ENCODE data around the gene IRS1. TPM values are rescaled to one million over a fixed set of nuclear protein-coding genes. Genes with fewer than 3 reads are reported as not detected.

IRS1 gene
- polyA plus RNA-seq, 2 of the 4 experiments (the other 2 are of a cell fraction): 10.4 to 13.9 TPM

GRCh38 chr2:226759768-226760167, 39.9 kb downstream of the IRS1 start:
- POLR2A ChIA-PET: no interaction called here
- H3K4me2 ChIP-seq: peak overlapping the region; percentile 71
- ATAC-seq: no peak

GRCh38 chr2:226758921-226759640, 40.5 kb downstream of the IRS1 start:
- Histone ChIP-seq H3K9me3 (no peaks in the 10 kb centered on the region), H3K4me3 (no peak overlapping the region; the same call in 2 of the 3 replicates), H3K4me2 (peak overlapping the region; percentile 71), H3K4me1 (peaks cover 73% of the 10 kb centered on the region), H3K27ac (peak overlapping the region; percentile 38 to 67; a peak in 5 of 6 replicates)
- ChIA-PET CTCF (no interaction called here), POLR2A (no interaction called here)
- FAIRE-seq: no peak
- TF ChIP-seq JUNB (IDR thresholded peaks at IDR 0.05) (0 out of 2 replicates have a peak, but pooled peaks have one; percentile 18), FOSL2 (IDR thresholded peaks at IDR 0.05) (no peak), FOSL2 (CRISPR knock-in tag; IDR thresholded peaks at IDR 0.05) (peak; percentile 80), TFCP2L1 (CRISPR knock-in tag; IDR thresholded peaks at IDR 0.05) (no peak)
- WGBS (ENCODE audit: missing lambda C conversion rate): 13% methylated on average over 3 of the region's 3 CpGs
- no peak for DNase-seq (ENCODE audit: low read depth in 1 of 2, low spot score in 1 of 2)
- no peak for ATAC-seq

More at GRCh38 chr2:226759768-226760167, 39.9 kb downstream of the IRS1 start:
- no peak overlapping the region for H3K4me3 ChIP-seq
- H3K27ac ChIP-seq: peak overlapping the region; percentile 38 to 69; a peak in 3 of 6 replicates
- CTCF ChIA-PET: no interaction called here
- no peak for FAIRE-seq
- TF ChIP-seq CHD2 (IDR thresholded peaks at IDR 0.05; ENCODE audit: low read length, partially characterized antibody): no peak
- TF ChIP-seq FOSL2 (IDR thresholded peaks at IDR 0.05): no peak
- TF ChIP-seq FOSL2 (CRISPR knock-in tag; IDR thresholded peaks at IDR 0.05): no peak
- TF ChIP-seq RARB (CRISPR knock-in tag; IDR thresholded peaks at IDR 0.05): no peak
- TF ChIP-seq ZSCAN20 (CRISPR knock-in tag; IDR thresholded peaks at IDR 0.05): no peak
- TF ChIP-seq GATA3 (IDR thresholded peaks at IDR 0.05; ENCODE audit: borderline replicate concordance): no peak
- no peak for TF ChIP-seq ELK1 (IDR thresholded peaks at IDR 0.05; ENCODE audit: low read depth, low read length)
- no peak for TF ChIP-seq HOXB5 (CRISPR knock-in tag; IDR thresholded peaks at IDR 0.05)
- TF ChIP-seq, protein P1, sequence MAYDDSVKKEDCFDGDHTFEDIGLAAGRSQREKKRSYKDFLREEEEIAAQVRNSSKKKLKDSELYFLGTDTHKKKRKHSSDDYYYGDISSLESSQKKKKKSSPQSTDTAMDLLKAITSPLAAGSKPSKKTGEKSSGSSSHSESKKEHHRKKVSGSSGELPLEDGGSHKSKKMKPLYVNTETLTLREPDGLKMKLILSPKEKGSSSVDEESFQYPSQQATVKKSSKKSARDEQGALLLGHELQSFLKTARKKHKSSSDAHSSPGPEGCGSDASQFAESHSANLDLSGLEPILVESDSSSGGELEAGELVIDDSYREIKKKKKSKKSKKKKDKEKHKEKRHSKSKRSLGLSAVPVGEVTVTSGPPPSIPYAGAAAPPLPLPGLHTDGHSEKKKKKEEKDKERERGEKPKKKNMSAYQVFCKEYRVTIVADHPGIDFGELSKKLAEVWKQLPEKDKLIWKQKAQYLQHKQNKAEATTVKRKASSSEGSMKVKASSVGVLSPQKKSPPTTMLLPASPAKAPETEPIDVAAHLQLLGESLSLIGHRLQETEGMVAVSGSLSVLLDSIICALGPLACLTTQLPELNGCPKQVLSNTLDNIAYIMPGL (CRISPR knock-in tag; IDR thresholded peaks at IDR 0.05; ENCODE audit: borderline replicate concordance): no peak
- no peak for TF ChIP-seq NPAS2 (CRISPR knock-in tag; IDR thresholded peaks at IDR 0.05; ENCODE audit: borderline replicate concordance)
- 90% methylated on average over 9 of the region's 9 CpGs for WGBS (ENCODE audit: missing lambda C conversion rate)
- 0 out of 3 replicates have a peak, but pooled peaks cover 3% of the 10 kb centered on the region for H3K9me3 ChIP-seq
- peaks cover 66% of the 10 kb centered on the region for H3K4me1 ChIP-seq
- no peak for DNase-seq (ENCODE audit: low read depth in 1 of 2, low spot score in 1 of 2)

DNA sequence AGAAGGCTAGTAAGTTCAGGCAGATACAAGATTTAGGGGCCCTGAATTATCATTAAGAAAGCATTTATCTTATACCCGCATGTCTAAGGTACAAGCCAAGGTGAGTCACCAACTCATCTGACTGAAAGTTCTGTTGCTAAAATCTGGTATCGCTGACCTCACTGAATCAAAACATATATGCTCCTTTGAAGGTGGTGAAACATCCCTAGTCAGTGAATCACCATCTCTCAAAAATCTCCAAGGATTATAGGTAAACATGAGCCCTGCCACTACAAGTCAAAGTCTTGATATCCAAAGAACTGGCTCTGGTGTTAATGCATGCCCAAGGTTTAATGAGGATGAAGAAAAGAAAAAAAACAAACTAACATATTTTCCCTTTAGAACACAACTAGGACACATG, 43.5 kb downstream of the IRS1 start:
- Histone ChIP-seq H3K4me1 (peaks cover 75% of the 10 kb centered on the region), H3K27ac (peak overlapping the region; percentile 77 to 81), H3K4me2 (peak overlapping the region; percentile 78), H3K9me3 (no peaks in the 10 kb centered on the region), H3K4me3 (no peak overlapping the region; the same call in 2 of the 3 replicates)
- POLR2A ChIA-PET: interaction anchor here (0.9 to 1.4 kb wide), 2 partner anchors 36 to 637 kb away, joined by 3 read pairs; no protein-coding TSS in a partner anchor
- ATAC-seq (peak; percentile 87 to 95), FAIRE-seq (peak; percentile 72), DNase-seq (ENCODE audit: low read depth in 1 of 2, low spot score in 1 of 2) (peak; percentile 40 to 79)
- WGBS (ENCODE audit: missing lambda C conversion rate): 6% methylated on average over 2 of the region's 2 CpGs
- CTCF ChIA-PET: interaction anchor here (0.9 to 3.4 kb wide), 3 partner anchors 10 to 104 kb away, joined by 3 to 9 read pairs (median 3); no protein-coding TSS in a partner anchor
- TF ChIP-seq, protein P2, sequence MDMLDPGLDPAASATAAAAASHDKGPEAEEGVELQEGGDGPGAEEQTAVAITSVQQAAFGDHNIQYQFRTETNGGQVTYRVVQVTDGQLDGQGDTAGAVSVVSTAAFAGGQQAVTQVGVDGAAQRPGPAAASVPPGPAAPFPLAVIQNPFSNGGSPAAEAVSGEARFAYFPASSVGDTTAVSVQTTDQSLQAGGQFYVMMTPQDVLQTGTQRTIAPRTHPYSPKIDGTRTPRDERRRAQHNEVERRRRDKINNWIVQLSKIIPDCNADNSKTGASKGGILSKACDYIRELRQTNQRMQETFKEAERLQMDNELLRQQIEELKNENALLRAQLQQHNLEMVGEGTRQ (IDR thresholded peaks at IDR 0.05): no peak
- TF ChIP-seq, protein P3, sequence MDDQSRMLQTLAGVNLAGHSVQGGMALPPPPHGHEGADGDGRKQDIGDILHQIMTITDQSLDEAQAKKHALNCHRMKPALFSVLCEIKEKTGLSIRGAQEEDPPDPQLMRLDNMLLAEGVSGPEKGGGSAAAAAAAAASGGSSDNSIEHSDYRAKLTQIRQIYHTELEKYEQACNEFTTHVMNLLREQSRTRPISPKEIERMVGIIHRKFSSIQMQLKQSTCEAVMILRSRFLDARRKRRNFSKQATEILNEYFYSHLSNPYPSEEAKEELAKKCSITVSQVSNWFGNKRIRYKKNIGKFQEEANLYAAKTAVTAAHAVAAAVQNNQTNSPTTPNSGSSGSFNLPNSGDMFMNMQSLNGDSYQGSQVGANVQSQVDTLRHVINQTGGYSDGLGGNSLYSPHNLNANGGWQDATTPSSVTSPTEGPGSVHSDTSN (IDR thresholded peaks at IDR 0.05): no peak
- TF ChIP-seq RAD21 (conservative IDR thresholded peaks at IDR 0.05 in 1 of 2, IDR thresholded peaks at IDR 0.05 in 1 of 2) (0 out of 5 replicates have a peak, but pooled peaks of 1 of the 2 experiments have one; percentile 29), CBX2 (IDR thresholded peaks at IDR 0.05; ENCODE audit: borderline replicate concordance, low read depth) (no peak), ZSCAN20 (CRISPR knock-in tag; IDR thresholded peaks at IDR 0.05) (no peak), GATA3 (IDR thresholded peaks at IDR 0.05; ENCODE audit: borderline replicate concordance) (peak; percentile 69; the same call in 1 of the 2 replicates), RCOR1 (IDR thresholded peaks at IDR 0.05; ENCODE audit: low read depth, low read length) (no peak), RFX5 (IDR thresholded peaks at IDR 0.05) (no peak), HOXB13 (CRISPR knock-in tag; IDR thresholded peaks at IDR 0.05; ENCODE audit: low read depth) (no peak), HEYL (CRISPR knock-in tag; IDR thresholded peaks at IDR 0.05) (no peak), KDM1A (IDR thresholded peaks at IDR 0.05; ENCODE audit: low read depth) (no peak), CEBPB (IDR thresholded peaks at IDR 0.05) (peak; percentile 47 to 53; a peak in 1 of 4 replicates), ZNF302 (CRISPR knock-in tag; IDR thresholded peaks at IDR 0.05) (no peak), RNF2 (IDR thresholded peaks at IDR 0.05; ENCODE audit: borderline replicate concordance, low read depth) (no peak), CHD2 (IDR thresholded peaks at IDR 0.05; ENCODE audit: low read length, partially characterized antibody) (no peak), EP300 (IDR thresholded peaks at IDR 0.05) (peak; percentile 43 to 48; a peak in 2 of 5 replicates)
- TF ChIP-seq, protein P1 (CRISPR knock-in tag; IDR thresholded peaks at IDR 0.05; ENCODE audit: borderline replicate concordance): no peak
